Measurements from ENCODE around the gene CPT2. TPM values are rescaled to one million over a fixed set of nuclear protein-coding genes. Genes with fewer than 3 reads are reported as not detected.
A peak's percentile ranks its signal among the peaks of the same experiment; 100 is the strongest.

CPT2 gene
- total RNA-seq (ENCODE audit: low replicate concordance), result 19.0 and 29.2 TPM in 2 replicates

DNA sequence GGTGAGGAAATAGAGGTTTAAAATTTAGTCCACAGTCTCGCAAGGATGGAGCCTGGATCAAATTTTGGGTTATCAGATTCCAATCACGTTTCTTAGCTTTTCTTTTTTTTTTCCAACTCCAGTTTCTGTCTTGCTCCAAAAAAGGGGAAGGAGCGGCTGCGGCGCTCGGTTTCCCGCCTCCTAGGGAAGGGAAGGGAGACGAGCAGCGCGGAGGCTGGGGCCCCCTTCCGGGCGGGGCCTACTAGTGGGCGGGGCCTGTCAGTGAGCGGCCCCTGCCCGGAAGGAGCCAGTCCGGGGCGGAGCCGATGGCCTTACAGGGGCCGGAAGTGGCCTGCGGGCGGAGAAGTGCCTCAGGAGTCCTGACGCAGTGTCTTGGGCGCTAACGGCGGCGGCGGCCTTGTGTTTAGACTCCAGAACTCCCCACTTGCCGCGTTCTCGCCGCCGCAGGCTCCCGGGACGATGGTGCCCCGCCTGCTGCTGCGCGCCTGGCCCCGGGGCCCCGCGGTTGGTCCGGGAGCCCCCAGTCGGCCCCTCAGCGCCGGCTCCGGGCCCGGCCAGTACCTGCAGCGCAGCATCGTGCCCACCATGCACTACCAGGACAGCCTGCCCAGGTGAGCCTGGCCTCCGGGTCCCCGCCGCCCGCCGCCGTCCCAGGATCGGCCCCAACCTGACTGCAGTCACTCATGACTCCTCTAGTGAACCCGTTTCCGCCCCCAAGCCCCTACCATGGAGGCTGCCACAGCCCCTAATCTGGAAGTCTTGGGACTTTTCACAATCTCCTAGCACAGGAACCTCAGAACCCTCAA, at the start of gene CPT2:
Gene CPT2 (plus strand): TSS at position 340 of the 806 bp plus-strand sequence. CDS start 120 bp downstream, at position 460.
- peaks cover 20% of the 10 kb centered on the region for H3K4me1 Mint-ChIP-seq
- H3K4me3 Mint-ChIP-seq, result peak within 1 kb of the TSS; percentile 91
- H3K36me3 ChIP-seq, result no peaks in the 10 kb centered on the region
- peak within 1 kb of the TSS; percentile 80 for H3K27ac Mint-ChIP-seq
- no peaks in the 10 kb centered on the region for H3K9me3 ChIP-seq (ENCODE audit: low read depth)
- H3K4me3 ChIP-seq, result peak within 1 kb of the TSS; percentile 93
- no peaks in the 10 kb centered on the region for H3F3A ChIP-seq (ENCODE audit: low read depth)
- H3K79me2 ChIP-seq (ENCODE audit: low read depth), result peaks cover 20% of the 10 kb centered on the region
- peaks cover 12% of the 10 kb centered on the region for H3K27me3 ChIP-seq
- H4K20me1 ChIP-seq (ENCODE audit: low read depth), result no peaks in the 10 kb centered on the region
- H3K4me2 ChIP-seq, result peak within 1 kb of the TSS; percentile 94
- TF ChIP-seq EZH2phosphoT487 (IDR thresholded peaks at IDR 0.05), result no peak
- TF ChIP-seq, protein P1, sequence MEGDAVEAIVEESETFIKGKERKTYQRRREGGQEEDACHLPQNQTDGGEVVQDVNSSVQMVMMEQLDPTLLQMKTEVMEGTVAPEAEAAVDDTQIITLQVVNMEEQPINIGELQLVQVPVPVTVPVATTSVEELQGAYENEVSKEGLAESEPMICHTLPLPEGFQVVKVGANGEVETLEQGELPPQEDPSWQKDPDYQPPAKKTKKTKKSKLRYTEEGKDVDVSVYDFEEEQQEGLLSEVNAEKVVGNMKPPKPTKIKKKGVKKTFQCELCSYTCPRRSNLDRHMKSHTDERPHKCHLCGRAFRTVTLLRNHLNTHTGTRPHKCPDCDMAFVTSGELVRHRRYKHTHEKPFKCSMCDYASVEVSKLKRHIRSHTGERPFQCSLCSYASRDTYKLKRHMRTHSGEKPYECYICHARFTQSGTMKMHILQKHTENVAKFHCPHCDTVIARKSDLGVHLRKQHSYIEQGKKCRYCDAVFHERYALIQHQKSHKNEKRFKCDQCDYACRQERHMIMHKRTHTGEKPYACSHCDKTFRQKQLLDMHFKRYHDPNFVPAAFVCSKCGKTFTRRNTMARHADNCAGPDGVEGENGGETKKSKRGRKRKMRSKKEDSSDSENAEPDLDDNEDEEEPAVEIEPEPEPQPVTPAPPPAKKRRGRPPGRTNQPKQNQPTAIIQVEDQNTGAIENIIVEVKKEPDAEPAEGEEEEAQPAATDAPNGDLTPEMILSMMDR (IDR thresholded peaks at IDR 0.05), result no peak
- no peak for TF ChIP-seq EZH2 (IDR thresholded peaks at IDR 0.05)
- peaks cover 2% of the 10 kb centered on the region for H3K27me3 Mint-ChIP-seq (ENCODE audit: insufficient read depth, low read depth)
- H3K36me3 Mint-ChIP-seq, result peaks cover 10% of the 10 kb centered on the region
- DNase-seq (ENCODE audit: low spot score), result peak; percentile 96
- H3K9me3 Mint-ChIP-seq, result peaks cover 2% of the 10 kb centered on the region
- peaks cover 10% of the 10 kb centered on the region for H3K4me1 ChIP-seq
- H2AFZ ChIP-seq (replicated peaks), result peak within 1 kb of the TSS; percentile 81
- H3K27ac ChIP-seq, result peak within 1 kb of the TSS; percentile 64
- H3K9ac ChIP-seq, result peak within 1 kb of the TSS; percentile 90

DNA sequence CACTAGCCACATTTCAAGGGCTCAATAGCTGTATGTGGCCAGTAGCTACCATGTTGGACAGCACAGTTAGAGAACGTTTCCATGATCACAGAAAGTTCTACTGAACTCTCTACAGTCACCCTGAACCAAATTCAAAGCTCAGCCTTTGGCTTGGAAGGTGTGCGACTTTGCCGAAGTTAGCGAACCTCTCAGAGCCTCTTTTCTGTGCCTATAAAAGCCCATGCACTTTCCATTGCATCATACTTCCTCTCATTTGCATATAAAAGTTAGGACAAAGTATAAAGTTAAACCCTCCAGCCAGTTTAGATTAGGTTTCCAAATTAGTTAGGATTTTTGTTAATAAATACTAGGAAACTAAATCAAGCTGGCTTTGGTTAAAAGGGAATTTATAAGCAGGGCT, 49.5 kb upstream of the CPT2 start:
- H3K36me3 ChIP-seq, result no peaks in the 10 kb centered on the region
- no peak overlapping the region for H3K4me2 ChIP-seq
- H3K4me3 ChIP-seq, result no peak overlapping the region

DNA sequence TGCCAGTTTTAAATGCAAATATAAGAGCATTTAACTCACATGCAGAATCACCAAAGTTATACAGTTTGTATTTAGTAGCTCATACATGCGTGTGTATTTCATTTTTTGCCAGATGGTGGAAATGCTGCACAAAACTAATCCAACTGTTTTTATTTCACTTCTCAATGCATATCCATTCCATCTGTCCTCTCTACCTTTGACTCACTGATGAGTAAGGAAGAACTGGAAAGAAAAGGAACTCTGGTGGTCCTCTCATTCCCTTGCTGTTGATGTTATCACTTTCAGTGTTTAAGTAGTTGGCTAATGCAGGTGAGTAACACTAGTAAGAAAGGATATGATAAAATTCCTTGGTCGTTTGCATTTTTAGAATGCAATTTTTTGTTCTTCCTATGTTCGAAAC, 48.5 kb upstream of the CPT2 start:
- peaks cover 6% of the 10 kb centered on the region for H3K27me3 Mint-ChIP-seq (ENCODE audit: insufficient read depth, low read depth)
- no peak overlapping the region for H3K4me2 ChIP-seq
- no peaks in the 10 kb centered on the region for H3K27me3 ChIP-seq

More for the DNA sequence above, 49.5 kb upstream of the CPT2 start:
- H3F3A ChIP-seq (ENCODE audit: low read depth), result no peaks in the 10 kb centered on the region
- H3K27me3 ChIP-seq, result no peaks in the 10 kb centered on the region
- H3K36me3 Mint-ChIP-seq, result no peaks in the 10 kb centered on the region
- H3K9ac ChIP-seq, result no peak overlapping the region
- H3K27ac Mint-ChIP-seq, result no peak overlapping the region
- no peaks in the 10 kb centered on the region for H3K79me2 ChIP-seq (ENCODE audit: low read depth)
- H3K4me1 ChIP-seq, result no peaks in the 10 kb centered on the region
- peaks cover 6% of the 10 kb centered on the region for H3K27me3 Mint-ChIP-seq (ENCODE audit: insufficient read depth, low read depth)
- no peaks in the 10 kb centered on the region for H3K9me3 ChIP-seq (ENCODE audit: low read depth)
- no peaks in the 10 kb centered on the region for H4K20me1 ChIP-seq (ENCODE audit: low read depth)
- no peak overlapping the region for H3K4me3 Mint-ChIP-seq
- H3K9me3 Mint-ChIP-seq, result no peaks in the 10 kb centered on the region
- H2AFZ ChIP-seq (replicated peaks), result no peak overlapping the region
- peaks cover 19% of the 10 kb centered on the region for H3K4me1 Mint-ChIP-seq
- H3K27ac ChIP-seq, result no peak overlapping the region
- DNase-seq (ENCODE audit: low spot score), result no peak
- TF ChIP-seq EZH2phosphoT487 (IDR thresholded peaks at IDR 0.05) (no peak), EZH2 (IDR thresholded peaks at IDR 0.05) (no peak)
- TF ChIP-seq, protein P1 (IDR thresholded peaks at IDR 0.05), result no peak

More for the DNA sequence above, 48.5 kb upstream of the CPT2 start:
- no peak overlapping the region for H3K27ac Mint-ChIP-seq
- Histone ChIP-seq H3K4me3 (no peak overlapping the region), H4K20me1 (ENCODE audit: low read depth) (no peaks in the 10 kb centered on the region), H3K4me1 (no peaks in the 10 kb centered on the region), H3K9me3 (ENCODE audit: low read depth) (no peaks in the 10 kb centered on the region), H2AFZ (replicated peaks) (no peak overlapping the region), H3K36me3 (no peaks in the 10 kb centered on the region), H3K79me2 (ENCODE audit: low read depth) (no peaks in the 10 kb centered on the region), H3F3A (ENCODE audit: low read depth) (no peaks in the 10 kb centered on the region), H3K9ac (no peak overlapping the region), H3K27ac (no peak overlapping the region)
- H3K9me3 Mint-ChIP-seq, result no peaks in the 10 kb centered on the region
- DNase-seq (ENCODE audit: low spot score), result no peak
- H3K36me3 Mint-ChIP-seq, result no peaks in the 10 kb centered on the region
- peaks cover 14% of the 10 kb centered on the region for H3K4me1 Mint-ChIP-seq
- H3K4me3 Mint-ChIP-seq, result no peak overlapping the region
- TF ChIP-seq EZH2 (IDR thresholded peaks at IDR 0.05) (no peak), EZH2phosphoT487 (IDR thresholded peaks at IDR 0.05) (no peak)
- TF ChIP-seq, protein P1 (IDR thresholded peaks at IDR 0.05), result no peak
